ENCODE data around the gene WDR27. TPM values are rescaled to one million over a fixed set of nuclear protein-coding genes. Genes with fewer than 3 reads are reported as not detected.
A peak's percentile ranks its signal among the peaks of the same experiment; 100 is the strongest.

The WDR27 gene
- polyA plus RNA-seq, 1 donor from 2014 or later: 8.6 TPM

GRCh38 chr6:169568314-169569087, 133.3 kb downstream of the WDR27 start:
- Mint-ChIP-seq H3K27ac (no peak overlapping the region), H3K9me3 (no peaks in the 10 kb centered on the region), H3K4me1 (no peaks in the 10 kb centered on the region), H3K4me3 (no peak overlapping the region), H3K36me3 (no peaks in the 10 kb centered on the region), H3K27me3 (no peaks in the 10 kb centered on the region)

GRCh38 chr6:169567819-169568218, 134.0 kb downstream of the WDR27 start:
- H3K27ac Mint-ChIP-seq: no peak overlapping the region
- H3K27me3 Mint-ChIP-seq: no peaks in the 10 kb centered on the region
- no peak overlapping the region for H3K4me3 Mint-ChIP-seq
- no peaks in the 10 kb centered on the region for H3K36me3 Mint-ChIP-seq
- H3K9me3 Mint-ChIP-seq: no peaks in the 10 kb centered on the region
- no peaks in the 10 kb centered on the region for H3K4me1 Mint-ChIP-seq

GRCh38 chr6:169566961-169567750, 134.7 kb downstream of the WDR27 start:
- peaks cover 4% of the 10 kb centered on the region for H3K27me3 Mint-ChIP-seq
- no peaks in the 10 kb centered on the region for H3K36me3 Mint-ChIP-seq
- H3K4me3 Mint-ChIP-seq: no peak overlapping the region
- H3K9me3 Mint-ChIP-seq: peaks cover 0 to 1% (median under 1%) of the 10 kb centered on the region in 3 donors
- H3K27ac Mint-ChIP-seq: peak overlapping the region in 1 of 3 donors; percentile 50
- peaks cover 0 to 1% (median under 1%) of the 10 kb centered on the region in 3 donors for H3K4me1 Mint-ChIP-seq

GRCh38 chr6:169566319-169566718, 135.5 kb downstream of the WDR27 start:
- Mint-ChIP-seq H3K27me3 (peaks cover 4% of the 10 kb centered on the region), H3K4me3 (no peak overlapping the region), H3K9me3 (peaks cover 0 to 6% (median 4%) of the 10 kb centered on the region in 3 donors), H3K4me1 (peaks cover 0 to 3% (median 1%) of the 10 kb centered on the region in 3 donors), H3K27ac (no peak overlapping the region), H3K36me3 (no peaks in the 10 kb centered on the region)

GRCh38 chr6:169564453-169565240, 137.2 kb downstream of the WDR27 start:
- H3K36me3 Mint-ChIP-seq: peaks cover 5% of the 10 kb centered on the region
- H3K27me3 Mint-ChIP-seq: peaks cover 4% of the 10 kb centered on the region
- H3K4me3 Mint-ChIP-seq: no peak overlapping the region
- no peak overlapping the region for H3K27ac Mint-ChIP-seq
- H3K4me1 Mint-ChIP-seq: peaks cover 0 to 3% (median 1%) of the 10 kb centered on the region in 3 donors
- peaks cover 0 to 6% (median 4%) of the 10 kb centered on the region in 3 donors for H3K9me3 Mint-ChIP-seq

GRCh38 chr6:169561665-169562064, 140.2 kb downstream of the WDR27 start:
- peaks cover 7% of the 10 kb centered on the region for H3K27me3 Mint-ChIP-seq
- peaks cover 7 to 9% (median 9%) of the 10 kb centered on the region in 3 donors for H3K4me1 Mint-ChIP-seq
- no peak overlapping the region for H3K4me3 Mint-ChIP-seq
- H3K36me3 Mint-ChIP-seq: peaks cover 10% of the 10 kb centered on the region
- H3K9me3 Mint-ChIP-seq: peaks cover 0 to 6% (median 4%) of the 10 kb centered on the region in 3 donors
- no peak overlapping the region for H3K27ac Mint-ChIP-seq

GRCh38 chr6:169559592-169559991, 142.2 kb downstream of the WDR27 start:
- Mint-ChIP-seq H3K27me3 (peaks cover 7% of the 10 kb centered on the region), H3K27ac (no peak overlapping the region), H3K4me3 (no peak overlapping the region), H3K36me3 (peaks cover 14% of the 10 kb centered on the region), H3K4me1 (peaks cover 9 to 11% (median 10%) of the 10 kb centered on the region in 3 donors), H3K9me3 (peaks cover 0 to 6% (median 4%) of the 10 kb centered on the region in 3 donors)

GRCh38 chr6:169558774-169559441, 142.9 kb downstream of the WDR27 start:
- Mint-ChIP-seq H3K36me3 (peaks cover 14% of the 10 kb centered on the region), H3K9me3 (peaks cover 0 to 6% (median 4%) of the 10 kb centered on the region in 3 donors), H3K27ac (no peak overlapping the region), H3K27me3 (peaks cover 7% of the 10 kb centered on the region), H3K4me1 (peaks cover 9 to 11% (median 10%) of the 10 kb centered on the region in 3 donors), H3K4me3 (no peak overlapping the region)

GRCh38 chr6:169558378-169558773, 143.5 kb downstream of the WDR27 start:
- Mint-ChIP-seq H3K27ac (no peak overlapping the region), H3K4me3 (no peak overlapping the region), H3K36me3 (peaks cover 14% of the 10 kb centered on the region), H3K4me1 (peaks cover 9 to 11% (median 10%) of the 10 kb centered on the region in 3 donors), H3K27me3 (peaks cover 7% of the 10 kb centered on the region), H3K9me3 (peaks cover 0 to 6% (median 4%) of the 10 kb centered on the region in 3 donors)

GRCh38 chr6:169557887-169558286, 143.9 kb downstream of the WDR27 start:
- Mint-ChIP-seq H3K4me1 (peaks cover 9 to 11% (median 10%) of the 10 kb centered on the region in 3 donors), H3K36me3 (peaks cover 15% of the 10 kb centered on the region), H3K27ac (peak overlapping the region in 1 of 3 donors; percentile 46), H3K4me3 (no peak overlapping the region), H3K9me3 (peaks cover 0 to 6% (median 4%) of the 10 kb centered on the region in 3 donors), H3K27me3 (peaks cover 7% of the 10 kb centered on the region)

- Mint-ChIP-seq H3K36me3 (peaks cover 15% of the 10 kb centered on the region), H3K27me3 (peaks cover 4% of the 10 kb centered on the region), H3K4me3 (peak overlapping the region in 2 of 4 donors; percentile 18 to 75), H3K27ac (peak overlapping the region; percentile 1 to 71 (median 55)), H3K9me3 (peaks cover 0 to 3% (median 1%) of the 10 kb centered on the region in 3 donors), H3K4me1 (peaks cover 8 to 9% (median 9%) of the 10 kb centered on the region in 3 donors)
Measured at GRCh38 chr6:169556758-169557548, 144.9 kb downstream of the WDR27 start.

GRCh38 chr6:169555971-169556617, 145.7 kb downstream of the WDR27 start:
- Mint-ChIP-seq H3K36me3 (peaks cover 14% of the 10 kb centered on the region), H3K4me3 (peak overlapping the region in 1 of 4 donors; percentile 27), H3K27me3 (peaks cover 4% of the 10 kb centered on the region), H3K9me3 (no peaks in the 10 kb centered on the region), H3K4me1 (peaks cover 7 to 9% (median 9%) of the 10 kb centered on the region in 3 donors), H3K27ac (no peak overlapping the region)

GRCh38 chr6:169545982-169546381, 155.8 kb downstream of the WDR27 start:
- H3K4me1 Mint-ChIP-seq: no peaks in the 10 kb centered on the region
- H3K27me3 Mint-ChIP-seq: no peaks in the 10 kb centered on the region
- H3K27ac Mint-ChIP-seq: no peak overlapping the region
- no peak overlapping the region for H3K4me3 Mint-ChIP-seq
- H3K36me3 Mint-ChIP-seq: peaks cover 5% of the 10 kb centered on the region
- peaks cover 4 to 13% (median 7%) of the 10 kb centered on the region in 3 donors for H3K9me3 Mint-ChIP-seq
